ENCODE measurements around the gene ADO.

Gene ADO

GRCh38 chr10:62818426-62819011 is 14.0 kb downstream of the ADO start:
- no peak for DNase-seq

- DNase-seq = no peak
Measured at GRCh38 chr10:62819141-62819920, 14.8 kb downstream of the ADO start.

- no peak for DNase-seq
Measured at GRCh38 chr10:62820586-62820985, 16.1 kb downstream of the ADO start.

- no peak for DNase-seq
Measured at GRCh38 chr10:62826273-62826672, 21.8 kb downstream of the ADO start.

GRCh38 chr10:62829622-62830021 is 25.1 kb downstream of the ADO start:
- DNase-seq = no peak

- DNase-seq = no peak
Measured at GRCh38 chr10:62830679-62831078, 26.2 kb downstream of the ADO start.

GRCh38 chr10:62831346-62831745 is 26.8 kb downstream of the ADO start:
- DNase-seq = no peak

GRCh38 chr10:62839590-62839989 is 35.1 kb downstream of the ADO start:
- no peak for DNase-seq

GRCh38 chr10:62842983-62843382 is 38.5 kb downstream of the ADO start:
- DNase-seq = no peak

GRCh38 chr10:62843600-62843999 is 39.1 kb downstream of the ADO start:
- DNase-seq = no peak

- no peak for DNase-seq
Measured at GRCh38 chr10:62844280-62845011, 39.9 kb downstream of the ADO start.

- DNase-seq = no peak
Measured at GRCh38 chr10:62847433-62847832, 42.9 kb downstream of the ADO start.

- DNase-seq = no peak
Measured at GRCh38 chr10:62850646-62851045, 46.1 kb downstream of the ADO start.

- no peak for DNase-seq
Measured at GRCh38 chr10:62851442-62851841, 46.9 kb downstream of the ADO start.

GRCh38 chr10:62852961-62853702 is 48.6 kb downstream of the ADO start:
- no peak for DNase-seq

- DNase-seq = no peak
Measured at GRCh38 chr10:62853710-62854109, 49.2 kb downstream of the ADO start.

GRCh38 chr10:62856021-62856420 is 51.5 kb downstream of the ADO start:
- no peak for DNase-seq

Measured in NCI-H2081 treated with DMSO at 0.1 percent for 48 hours (cell line).